WTC11 (cell line): ENCODE measurements around the gene TOM1.

Experiments used
- CTCF ChIP-seq: fragments of 200-600 bp; IDR thresholded peaks from 2 replicates; pipeline ENCODE4 v1.8.0; 2022; ENCODE audit warnings: antibody characterized with exemption
- ELF4 ChIP-seq: sonication (generic); formaldehyde crosslinking; IDR thresholded peaks from 2 replicates; pipeline ENCODE4 v1.8.1; 2022; ENCODE audit warnings: low read depth, mild to moderate bottlenecking, moderate library complexity, missing genetic modification reagents
- ZNF138 ChIP-seq: sonication (generic); formaldehyde crosslinking; conservative IDR thresholded peaks from 2 replicates; pipeline ENCODE4 v1.8.1; 2022; ENCODE audit warnings: mild to moderate bottlenecking, moderate library complexity, missing genetic modification reagents
- ZNF532 ChIP-seq: fragments of 250-450 bp; sonication (Bioruptor Pico); IDR thresholded peaks from 2 replicates; pipeline ENCODE4 v1.9.0; 2021; ENCODE audit warnings: mild to moderate bottlenecking, borderline replicate concordance

GRCh38 chr22:35315141-35315854 is 15.6 kb downstream of the TOM1 start:
- TF ChIP-seq CTCF (no peak), ELF4 (no peak), ZNF532 (CRISPR knock-in tag) (no peak), ZNF138 (CRISPR knock-in tag) (no peak)
